Calu3 (cell line): ENCODE results near the gene RLBP1. TPM values are rescaled to one million over a fixed set of nuclear protein-coding genes. Genes with fewer than 3 reads are reported as not detected.
A peak's percentile ranks its signal among the peaks of the same experiment; 100 is the strongest.

Source experiments
- BruUV-seq: library from RNA; stranded (reverse); fragments of 400-500 nt; replicated peaks from 2 replicates; lab custom pipeline; 2021; lab: Mats Ljungman, UMichigan
- CTCF ChIA-PET: fragments of 300-600 bp; sonication (Branson Sonifier 250); formaldehyde crosslinking; loops from one replicate; lab custom pipeline; 2022; ENCODE audit warnings: antibody characterized with exemption; lab: Charles Lee
- DNase-seq: peaks from one replicate; pipeline ENCODE4 v3.0.0; 2022
- H3K27ac Mint-ChIP-seq: one replicate; pipeline ENCODE4 v1.8.0; 2022; ENCODE audit warnings: mixed read lengths; ENCODE audit not compliant: unreplicated experiment
- H3K27me3 Mint-ChIP-seq: one replicate; pipeline ENCODE4 v1.8.0; 2022; ENCODE audit warnings: mixed read lengths; ENCODE audit not compliant: unreplicated experiment
- H3K36me3 Mint-ChIP-seq: one replicate; pipeline ENCODE4 v1.8.0; 2022; ENCODE audit warnings: mild to moderate bottlenecking, moderate library complexity, mixed read lengths; ENCODE audit not compliant: insufficient read depth, unreplicated experiment
- H3K4me1 Mint-ChIP-seq: one replicate; pipeline ENCODE4 v1.8.0; 2022; ENCODE audit warnings: mild to moderate bottlenecking, low read depth, mixed read lengths; ENCODE audit not compliant: unreplicated experiment
- H3K4me3 Mint-ChIP-seq: one replicate; pipeline ENCODE4 v1.8.0; 2022; ENCODE audit warnings: mild to moderate bottlenecking, low read depth, moderate library complexity, mixed read lengths; ENCODE audit not compliant: unreplicated experiment
- H3K9me3 Mint-ChIP-seq: one replicate; pipeline ENCODE4 v1.8.0; 2022; ENCODE audit warnings: low read depth, mixed read lengths; ENCODE audit not compliant: unreplicated experiment
- intact Hi-C: fragments of 100-400 bp; cut with micrococcal nuclease; formaldehyde crosslinking; loops from one replicate; pipeline ENCODE4 v1.10.0; 2022; ENCODE audit not compliant: unreplicated experiment
- total RNA-seq: library from RNA; stranded (reverse); gene quantifications from 2 replicates; pipeline ENCODE4 v1.2.3, GENCODE V29; 2022
- TF ChIP-seq, protein P1 (sequence below): fragments of 200-600 bp; IDR thresholded peaks from one replicate; pipeline ENCODE4 v1.8.0; 2022; ENCODE audit warnings: antibody characterized with exemption; ENCODE audit not compliant: unreplicated experiment

Gene RLBP1
- total RNA-seq, 1 experiment from 2014 or later: not detected

DNA sequence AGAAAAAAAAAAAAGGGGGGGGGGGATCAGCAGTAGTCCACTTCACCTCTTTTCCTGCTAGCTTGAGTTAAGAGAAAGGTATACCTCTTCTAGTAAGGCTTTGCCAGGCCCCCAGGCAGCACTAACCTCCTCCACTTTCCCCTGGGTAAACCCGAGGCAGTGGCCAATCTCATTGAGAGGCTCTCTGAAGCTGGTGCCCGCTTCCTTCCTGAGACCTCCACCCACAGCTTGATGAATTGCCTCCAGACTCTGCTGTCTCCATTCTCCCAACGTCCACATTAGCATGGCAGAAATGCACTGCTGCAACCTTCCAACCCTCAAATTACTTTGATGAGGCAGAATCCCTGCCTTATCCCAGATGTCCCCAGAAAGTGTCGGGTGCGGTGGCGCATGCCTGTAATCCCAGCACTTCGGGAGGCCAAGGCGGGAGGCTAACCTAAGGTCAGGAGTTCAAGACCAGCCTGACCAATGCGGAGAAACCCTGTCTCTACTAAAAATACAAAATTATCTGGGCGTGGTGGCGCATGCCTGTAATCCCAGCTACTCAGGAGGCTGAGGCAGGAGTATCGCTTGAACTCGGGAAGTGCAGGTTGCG, 15.3 kb downstream of the RLBP1 start:
- peaks cover 24% of the 10 kb centered on the region for H3K36me3 Mint-ChIP-seq
- BruUV-seq: no TSS peak
- CTCF ChIA-PET: interaction anchor here (0.6 to 2.4 kb wide), 18 partner anchors 9 to 327 kb away, joined by 3 to 28 read pairs (median 4); partner anchors contain the start of genes ABHD2 and FANCI

DNA sequence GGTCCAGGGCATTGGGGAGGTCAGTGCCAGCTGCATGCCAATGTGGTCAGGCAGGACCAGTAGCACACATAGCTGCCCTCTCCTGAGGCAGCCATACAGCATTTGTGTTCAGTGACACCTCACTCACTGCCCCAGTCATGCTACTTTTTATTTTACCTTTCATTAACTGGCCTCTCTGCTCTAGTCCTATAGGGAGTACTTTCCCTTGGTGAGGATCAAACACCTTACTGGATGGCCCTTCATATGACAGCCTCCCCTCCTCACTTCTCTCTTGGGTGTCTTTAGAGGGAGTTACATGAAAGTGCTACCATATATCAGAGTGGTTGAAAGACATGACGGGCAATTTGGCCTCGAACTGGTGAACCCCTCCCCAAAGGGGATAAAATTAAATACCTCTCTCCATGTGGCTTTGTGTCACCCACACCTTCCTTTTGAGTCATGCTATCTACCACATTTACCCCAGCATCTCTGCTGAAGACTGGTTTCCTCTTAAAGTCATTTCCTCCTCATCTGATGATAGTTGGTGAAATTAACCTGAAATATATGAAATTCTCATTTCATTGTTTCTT, 17.6 kb downstream of the RLBP1 start:
- BruUV-seq: no TSS peak
- no peak for DNase-seq
- intact Hi-C loops: no loop called here
- Mint-ChIP-seq H3K4me1 (peaks cover 8% of the 10 kb centered on the region), H3K27ac (peak overlapping the region; percentile 82), H3K4me3 (no peak overlapping the region), H3K27me3 (no peaks in the 10 kb centered on the region), H3K9me3 (no peaks in the 10 kb centered on the region), H3K36me3 (peaks cover 38% of the 10 kb centered on the region)
- CTCF ChIA-PET: interaction anchor here (0.7 kb wide), 1 partner anchor 135 kb away, joined by 3 read pairs; no protein-coding TSS in a partner anchor
- TF ChIP-seq, protein P1, sequence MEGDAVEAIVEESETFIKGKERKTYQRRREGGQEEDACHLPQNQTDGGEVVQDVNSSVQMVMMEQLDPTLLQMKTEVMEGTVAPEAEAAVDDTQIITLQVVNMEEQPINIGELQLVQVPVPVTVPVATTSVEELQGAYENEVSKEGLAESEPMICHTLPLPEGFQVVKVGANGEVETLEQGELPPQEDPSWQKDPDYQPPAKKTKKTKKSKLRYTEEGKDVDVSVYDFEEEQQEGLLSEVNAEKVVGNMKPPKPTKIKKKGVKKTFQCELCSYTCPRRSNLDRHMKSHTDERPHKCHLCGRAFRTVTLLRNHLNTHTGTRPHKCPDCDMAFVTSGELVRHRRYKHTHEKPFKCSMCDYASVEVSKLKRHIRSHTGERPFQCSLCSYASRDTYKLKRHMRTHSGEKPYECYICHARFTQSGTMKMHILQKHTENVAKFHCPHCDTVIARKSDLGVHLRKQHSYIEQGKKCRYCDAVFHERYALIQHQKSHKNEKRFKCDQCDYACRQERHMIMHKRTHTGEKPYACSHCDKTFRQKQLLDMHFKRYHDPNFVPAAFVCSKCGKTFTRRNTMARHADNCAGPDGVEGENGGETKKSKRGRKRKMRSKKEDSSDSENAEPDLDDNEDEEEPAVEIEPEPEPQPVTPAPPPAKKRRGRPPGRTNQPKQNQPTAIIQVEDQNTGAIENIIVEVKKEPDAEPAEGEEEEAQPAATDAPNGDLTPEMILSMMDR: no peak

More for the DNA sequence above, 15.3 kb downstream of the RLBP1 start:
- Mint-ChIP-seq H3K4me1 (peaks cover 8% of the 10 kb centered on the region), H3K4me3 (no peak overlapping the region), H3K9me3 (no peaks in the 10 kb centered on the region), H3K27me3 (peaks cover 19% of the 10 kb centered on the region), H3K27ac (no peak overlapping the region)
- TF ChIP-seq, protein P1: no peak
- no peak for DNase-seq
- intact Hi-C loops: loop anchor here (1.0 to 2.0 kb wide), 2 partner anchors 37 to 95 kb away; partner anchors contain the start of gene FANCI

DNA sequence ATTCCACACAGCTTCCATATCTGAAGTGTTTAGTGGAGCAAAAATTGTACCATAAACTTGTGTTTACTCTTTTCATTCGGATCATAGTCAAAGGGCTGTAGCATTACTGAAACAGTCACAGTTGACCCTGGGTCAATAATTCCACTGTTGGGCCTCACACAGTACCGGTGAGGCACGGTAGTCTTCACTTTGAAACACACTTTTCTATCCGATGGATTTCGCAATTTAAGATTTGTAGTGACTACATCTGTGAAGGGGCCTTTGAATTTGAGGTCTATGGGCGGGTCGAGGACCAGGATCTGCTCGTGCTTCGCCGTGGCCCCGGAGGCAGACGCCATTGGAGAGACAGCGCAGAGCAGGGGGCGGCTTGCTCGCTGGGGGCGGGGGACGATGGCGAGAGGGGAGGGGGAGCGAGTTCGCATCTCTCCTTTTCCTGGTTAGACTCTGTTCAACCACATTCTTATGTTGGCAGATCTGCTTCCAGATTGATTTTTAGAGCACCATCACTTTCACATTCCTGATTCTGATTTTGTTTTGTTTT, 19.8 kb downstream of the RLBP1 start:
- intact Hi-C loops: no loop called here
- no peak for DNase-seq
- CTCF ChIA-PET: no interaction called here
- peaks cover 46% of the 10 kb centered on the region for H3K36me3 Mint-ChIP-seq
- BruUV-seq: no TSS peak
- H3K4me1 Mint-ChIP-seq: peaks cover 11% of the 10 kb centered on the region
- no peaks in the 10 kb centered on the region for H3K27me3 Mint-ChIP-seq
- no peak overlapping the region for H3K27ac Mint-ChIP-seq
- no peak overlapping the region for H3K4me3 Mint-ChIP-seq
- TF ChIP-seq, protein P1: no peak
- H3K9me3 Mint-ChIP-seq: no peaks in the 10 kb centered on the region

DNA sequence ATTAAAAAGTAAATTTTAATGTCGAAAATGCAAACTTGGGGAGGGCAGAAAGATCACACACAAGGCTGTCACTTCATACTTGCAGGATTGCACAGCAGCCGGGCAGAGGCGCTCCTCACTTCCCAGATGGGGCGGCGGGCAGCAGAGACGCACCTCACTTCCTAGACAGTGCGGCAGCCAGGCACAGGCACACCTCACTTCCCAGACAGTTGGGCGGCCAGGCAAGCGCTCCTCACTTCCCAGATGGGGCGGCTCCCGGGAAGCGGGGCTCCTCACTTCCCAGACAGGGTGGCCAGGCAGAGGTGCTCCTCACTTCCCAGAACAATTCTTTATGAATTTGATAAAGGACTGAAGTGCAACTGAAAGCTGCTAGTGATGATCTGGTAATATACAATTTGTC, 21.2 kb downstream of the RLBP1 start:
- Mint-ChIP-seq H3K9me3 (no peaks in the 10 kb centered on the region), H3K4me1 (peaks cover 23% of the 10 kb centered on the region), H3K27ac (no peak overlapping the region), H3K4me3 (no peak overlapping the region), H3K27me3 (no peaks in the 10 kb centered on the region), H3K36me3 (peaks cover 48% of the 10 kb centered on the region)
- intact Hi-C loops: no loop called here
- TF ChIP-seq, protein P1: no peak
- DNase-seq: no peak
- no TSS peak for BruUV-seq
- CTCF ChIA-PET: interaction anchor here (0.6 kb wide), 1 partner anchor 592 kb away, joined by 4 read pairs; no protein-coding TSS in a partner anchor
